Mesodermal cell (in vitro differentiated cells): ENCODE data around the gene PRPF39.
"Not testable (repeated sequence)": the region's sequence is repeated elsewhere in the genome, so short reads cannot be mapped to it uniquely, and the experiment has no call there.

Source experiments
- H3K27ac ChIP-seq: 2 replicates; pipeline ENCODE4 v1.7.0; 2013; ENCODE audit warnings: mild to moderate bottlenecking, low read depth, low read length, moderate library complexity; ENCODE audit not compliant: severe bottlenecking
- H3K36me3 ChIP-seq: 2 replicates; pipeline ENCODE4 v1.7.1; 2013; ENCODE audit warnings: mild to moderate bottlenecking, low read length, moderate library complexity; ENCODE audit not compliant: control insufficient read depth, insufficient read depth
- H3K4me1 ChIP-seq: one replicate; pipeline ENCODE4 v1.7.1; 2013; ENCODE audit warnings: mild to moderate bottlenecking, low read length; ENCODE audit not compliant: insufficient read depth, control insufficient read depth, poor library complexity, severe bottlenecking
- H3K4me3 ChIP-seq: 2 replicates; pipeline ENCODE4 v1.7.0; 2013; ENCODE audit warnings: low read length, control low read depth, mild to moderate bottlenecking; ENCODE audit not compliant: insufficient read depth, poor library complexity, severe bottlenecking; ENCODE audit errors: extremely low read depth
- H3K9me3 ChIP-seq: 2 replicates; pipeline ENCODE4 v1.7.1; 2013; ENCODE audit warnings: mild to moderate bottlenecking, low read length, moderate library complexity; ENCODE audit not compliant: control insufficient read depth
- WGBS, 2 experiments: methylation state at CpG; one replicate each; pipeline ENCODE4 v1.1.5; 2013; ENCODE audit warnings: missing lambda C conversion rate in 2 of 2; ENCODE audit not compliant: insufficient coverage in 2 of 2; 5-methylcytosine and 5-hydroxymethylcytosine counted together

PRPF39 gene

DNA sequence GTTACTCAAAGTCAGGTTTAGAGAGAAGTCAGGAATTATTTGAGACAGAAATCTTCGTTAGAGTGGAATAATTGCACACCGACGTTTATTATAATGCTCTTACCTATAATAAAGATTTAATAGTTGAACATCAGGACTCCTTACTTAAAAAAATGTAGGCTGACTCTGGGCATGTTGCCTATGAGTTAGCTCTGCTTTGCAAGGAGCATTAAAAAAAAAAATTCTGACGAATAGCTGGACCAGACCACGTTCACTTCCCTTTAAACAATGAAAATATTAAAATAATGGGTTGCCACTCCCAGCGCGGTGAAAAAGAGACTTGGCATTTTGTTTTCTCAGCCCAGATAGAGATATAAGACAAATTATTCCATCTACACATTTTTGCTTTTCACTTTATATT is 51.2 kb downstream of the PRPF39 start:
- Histone ChIP-seq H3K36me3 (peaks cover 9% of the 10 kb centered on the region), H3K4me1 (peaks cover 6% of the 10 kb centered on the region), H3K9me3 (no peaks in the 10 kb centered on the region), H3K4me3 (peak overlapping the region; percentile 82), H3K27ac (peak overlapping the region; percentile 96)
- WGBS, 2 experiments = 0% methylated on average over 4 of the region's 7 CpGs; no CpG with 5 or more reads in 1 of the 2 experiments

DNA sequence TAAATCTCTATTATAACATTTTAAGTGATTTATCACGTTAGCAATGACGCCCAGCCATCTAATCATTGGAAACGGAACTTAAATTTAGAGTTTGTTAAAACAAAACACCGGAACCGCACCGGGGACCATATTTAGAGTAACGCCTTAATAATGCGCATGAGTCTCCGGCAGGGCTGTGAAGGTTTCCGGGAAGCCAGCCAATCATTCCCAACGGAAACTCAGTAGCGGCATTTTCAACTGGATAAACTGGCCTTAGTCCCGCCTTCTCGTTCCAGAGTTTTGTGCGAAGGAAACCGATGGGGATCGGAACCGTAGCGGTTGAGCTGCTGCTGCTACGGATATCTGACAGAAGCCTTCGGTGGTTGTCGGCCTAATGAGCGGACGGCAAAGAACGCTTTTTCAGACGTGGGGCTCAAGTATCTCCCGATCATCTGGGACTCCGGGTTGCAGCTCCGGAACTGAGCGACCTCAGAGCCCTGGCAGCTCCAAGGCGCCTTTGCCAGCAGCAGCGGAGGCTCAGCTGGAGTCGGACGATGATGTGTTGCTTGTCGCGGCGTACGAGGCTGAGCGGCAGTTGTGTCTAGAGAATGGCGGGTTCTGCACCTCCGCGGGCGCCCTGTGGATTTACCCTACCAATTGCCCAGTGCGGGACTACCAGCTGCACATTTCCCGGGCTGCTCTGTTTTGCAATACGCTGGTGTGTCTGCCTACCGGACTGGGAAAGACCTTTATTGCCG is 51.9 kb downstream of the PRPF39 start, which contains the start of gene FANCM:
Gene FANCM (plus strand): TSS at position 272 of the 737 bp plus-strand sequence. CDS start 102 bp downstream, at position 374.
- Histone ChIP-seq H3K4me1 (peaks cover 6% of the 10 kb centered on the region), H3K9me3 (no peaks in the 10 kb centered on the region)
- 0% methylated on average over 40 to 46 of the region's 48 CpGs for WGBS, 2 experiments

DNA sequence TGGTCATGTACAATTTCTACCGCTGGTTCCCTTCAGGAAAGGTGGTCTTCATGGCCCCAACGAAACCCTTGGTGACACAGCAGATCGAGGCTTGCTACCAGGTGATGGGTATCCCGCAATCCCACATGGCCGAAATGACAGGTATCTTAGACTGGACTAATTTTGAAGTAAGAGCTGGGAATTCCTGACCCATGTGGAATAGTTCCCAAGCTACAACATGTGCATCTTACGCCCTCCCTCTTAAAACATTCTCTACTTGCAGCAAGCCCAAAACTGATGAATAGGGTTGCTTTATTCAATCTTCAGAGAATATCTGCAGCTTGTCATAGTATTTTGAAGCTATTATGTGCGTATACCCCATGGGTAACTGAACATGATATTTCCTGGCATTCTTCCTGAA is 52.5 kb downstream of the PRPF39 start:
- H3K4me3 ChIP-seq = peak overlapping the region; percentile 82
- H3K9me3 ChIP-seq = no peaks in the 10 kb centered on the region
- H3K27ac ChIP-seq = peak overlapping the region; percentile 63
- peaks cover 13% of the 10 kb centered on the region for H3K36me3 ChIP-seq
- WGBS, 2 experiments = 0% methylated on average over 1 to 3 of the region's 7 CpGs
- peaks cover 6% of the 10 kb centered on the region for H3K4me1 ChIP-seq

More for the DNA sequence above, 51.9 kb downstream of the PRPF39 start, which contains the start of gene FANCM:
- Histone ChIP-seq H3K36me3 (peaks cover 13% of the 10 kb centered on the region), H3K27ac (peak within 1 kb of the TSS; percentile 96), H3K4me3 (peak within 1 kb of the TSS; percentile 82)

DNA sequence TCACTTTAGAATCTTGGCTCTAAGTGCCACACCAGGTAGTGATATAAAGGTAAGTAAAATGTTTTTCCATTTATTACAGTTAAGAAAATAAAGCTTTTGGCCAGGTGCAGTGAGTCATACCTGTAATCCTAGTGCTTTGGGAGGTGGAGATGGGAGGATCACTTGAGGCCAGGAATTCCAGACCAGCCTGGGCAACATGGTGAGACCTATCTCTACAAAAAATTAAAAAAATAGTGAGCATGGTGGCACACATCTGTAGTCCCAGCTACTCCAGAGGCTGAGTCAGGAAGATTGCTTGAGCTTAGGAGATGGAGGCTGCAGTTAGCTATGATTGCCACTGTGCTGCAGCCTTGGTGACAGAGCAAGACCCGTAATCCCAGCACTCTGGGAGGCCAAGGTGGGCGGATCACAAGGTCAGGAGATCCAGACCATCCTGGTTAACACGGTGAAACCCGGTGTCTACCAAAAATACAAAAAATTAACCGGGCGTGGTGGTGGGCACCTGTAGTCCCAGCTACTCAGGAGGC is 56.8 kb downstream of the PRPF39 start:
- peaks cover 19% of the 10 kb centered on the region for H3K36me3 ChIP-seq
- no peaks in the 10 kb centered on the region for H3K9me3 ChIP-seq
- H3K4me1 ChIP-seq = peaks cover 6% of the 10 kb centered on the region
- WGBS, 2 experiments = 93 to 94% methylated on average over 6 of the region's 6 CpGs
- H3K27ac ChIP-seq = no peak overlapping the region
- no peak overlapping the region for H3K4me3 ChIP-seq

DNA sequence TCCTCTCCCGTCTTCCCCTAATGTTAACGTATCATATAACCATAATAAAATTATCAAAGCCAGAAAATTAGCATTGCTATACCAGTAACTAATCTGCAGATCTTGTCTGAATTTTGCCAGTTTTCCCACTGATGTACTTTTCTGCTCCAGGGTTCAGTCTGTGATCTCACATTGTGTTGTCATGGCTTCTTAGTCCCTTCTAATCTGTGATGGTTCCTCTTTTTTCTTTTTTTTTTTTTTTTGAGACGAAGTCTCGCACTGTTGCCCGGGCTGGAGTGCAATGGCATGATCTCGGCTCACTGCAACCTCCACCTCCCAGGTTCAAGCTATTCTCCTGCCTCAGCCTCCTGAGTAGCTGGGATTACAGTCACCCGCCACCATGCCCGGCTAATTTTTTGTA is 58.2 kb downstream of the PRPF39 start:
- H3K36me3 ChIP-seq = peaks cover 19% of the 10 kb centered on the region
- WGBS, 2 experiments = 100% methylated on average over 4 of the region's 8 CpGs
- H3K27ac ChIP-seq, H3K4me3 ChIP-seq, H3K4me1 ChIP-seq, H3K9me3 ChIP-seq: not testable (repeated sequence)

DNA sequence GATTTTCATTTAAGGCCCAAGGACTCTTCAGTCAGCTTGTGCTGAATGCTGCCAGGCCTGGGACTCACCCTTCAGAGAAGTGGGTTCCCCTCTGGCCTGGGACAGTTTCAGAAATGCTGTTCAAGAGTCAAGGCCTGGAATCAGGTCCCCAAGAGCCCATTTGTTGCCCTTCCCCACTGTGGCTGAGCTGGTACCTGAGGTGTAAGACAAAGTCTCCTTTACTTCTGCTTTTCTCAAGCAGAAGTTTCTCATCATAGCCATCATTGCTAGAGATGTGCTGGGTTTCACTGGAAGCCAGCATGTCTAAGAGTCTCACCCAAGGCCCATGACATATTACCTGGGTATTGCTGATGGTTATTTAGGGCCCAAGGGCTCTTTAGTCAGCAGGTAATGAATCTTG is 60.7 kb downstream of the PRPF39 start:
- Histone ChIP-seq H3K27ac (no peak overlapping the region), H3K9me3 (no peaks in the 10 kb centered on the region), H3K4me3 (no peak overlapping the region), H3K36me3 (peaks cover 22% of the 10 kb centered on the region), H3K4me1 (no peaks in the 10 kb centered on the region)

DNA sequence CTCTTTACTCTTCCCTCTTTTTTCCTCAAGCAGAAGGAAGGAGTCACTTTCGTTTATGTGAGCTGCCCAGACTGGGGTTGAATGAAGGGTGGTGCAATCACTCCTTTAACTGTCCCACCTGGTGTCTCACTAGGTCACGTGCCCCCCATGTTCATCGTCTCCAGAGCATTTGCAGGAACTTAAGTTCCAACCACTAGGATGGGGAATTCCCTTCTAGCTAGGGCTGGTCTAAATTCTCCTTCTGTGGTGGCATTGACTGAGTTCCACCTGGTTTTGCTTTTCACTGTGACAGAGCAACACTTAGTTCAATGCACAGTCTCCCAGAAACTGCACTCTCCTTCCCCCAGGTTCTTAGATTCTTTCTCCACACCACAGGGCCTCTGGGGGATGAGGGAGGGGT is 61.3 kb downstream of the PRPF39 start:
- Histone ChIP-seq H3K4me3 (no peak overlapping the region), H3K9me3 (no peaks in the 10 kb centered on the region), H3K4me1 (no peaks in the 10 kb centered on the region), H3K27ac (no peak overlapping the region), H3K36me3 (peaks cover 23% of the 10 kb centered on the region)
- WGBS, 2 experiments = 86 to 100% methylated on average over 2 of the region's 3 CpGs

DNA sequence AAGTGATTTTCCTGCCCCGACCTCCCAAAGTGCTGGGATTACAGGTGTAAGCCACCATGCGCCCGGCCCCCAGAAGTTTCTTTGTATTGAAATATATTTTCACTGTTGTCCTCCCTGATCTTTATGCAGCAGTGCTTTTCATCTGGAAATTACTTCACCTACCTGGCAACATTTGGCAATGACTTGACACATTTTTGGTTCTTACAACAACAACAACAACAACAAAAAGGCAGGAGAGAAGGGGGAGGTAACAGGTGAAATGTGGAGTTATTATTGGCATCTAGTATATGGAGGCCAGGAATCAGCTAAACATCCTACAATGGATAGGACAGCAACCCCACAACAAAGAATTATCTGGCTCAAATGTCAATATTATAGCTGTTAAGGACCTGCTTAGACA is 65.7 kb downstream of the PRPF39 start:
- no peak overlapping the region for H3K27ac ChIP-seq
- no peaks in the 10 kb centered on the region for H3K9me3 ChIP-seq
- WGBS, 2 experiments = 38 to 93% methylated on average over 1 to 3 of the region's 3 CpGs
- H3K4me3 ChIP-seq = no peak overlapping the region
- peaks cover 26% of the 10 kb centered on the region for H3K36me3 ChIP-seq
- H3K4me1 ChIP-seq = no peaks in the 10 kb centered on the region

DNA sequence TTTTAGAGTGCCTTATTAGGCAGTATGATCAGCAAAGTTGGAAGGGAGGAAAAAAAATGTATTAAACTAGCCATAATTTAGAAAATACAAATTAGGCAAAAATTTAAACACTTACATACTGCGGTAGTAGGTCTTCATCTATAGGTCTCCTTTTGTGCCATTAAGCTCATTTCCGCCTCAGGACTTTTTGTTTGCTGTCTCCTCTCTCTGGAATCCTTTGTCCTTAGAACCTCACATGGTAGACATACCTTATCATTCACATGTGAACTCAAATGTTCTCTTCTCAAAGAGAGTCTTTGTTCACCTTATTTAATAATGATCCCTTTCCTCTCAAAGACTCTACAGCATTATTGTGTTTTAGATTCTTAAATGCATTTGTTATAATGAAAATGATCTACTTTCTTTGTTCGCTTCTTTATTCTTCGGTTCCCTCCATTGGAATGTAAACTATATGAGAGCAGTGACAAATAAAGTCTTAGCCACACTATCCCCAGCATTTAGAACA is 66.5 kb downstream of the PRPF39 start:
- H3K9me3 ChIP-seq = no peaks in the 10 kb centered on the region
- no peak overlapping the region for H3K4me3 ChIP-seq
- no peaks in the 10 kb centered on the region for H3K4me1 ChIP-seq
- WGBS, 2 experiments = 82 to 88% methylated on average over 2 of the region's 4 CpGs
- no peak overlapping the region for H3K27ac ChIP-seq
- peaks cover 18% of the 10 kb centered on the region for H3K36me3 ChIP-seq

DNA sequence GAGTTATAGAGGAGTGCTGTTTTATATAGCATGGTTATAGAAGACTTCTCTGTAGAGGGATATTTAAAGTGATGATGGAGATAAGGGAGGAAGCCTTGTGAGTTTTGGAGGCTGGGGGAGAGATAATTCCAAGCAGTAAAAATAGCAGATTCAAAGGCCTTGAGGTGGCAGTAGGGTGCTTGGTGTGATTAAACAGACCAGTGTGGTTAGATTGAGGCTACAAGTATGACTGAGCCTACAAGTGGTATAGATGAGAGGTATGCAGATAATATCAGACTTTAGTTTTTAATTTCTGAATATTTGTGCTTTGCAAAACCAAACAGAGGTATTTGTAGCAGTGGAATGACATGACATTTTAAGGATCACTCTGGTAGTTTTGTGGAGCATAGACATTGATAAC is 72.2 kb downstream of the PRPF39 start:
- Histone ChIP-seq H3K27ac (no peak overlapping the region), H3K4me3 (no peak overlapping the region), H3K36me3 (peaks cover 18% of the 10 kb centered on the region), H3K4me1 (no peaks in the 10 kb centered on the region), H3K9me3 (no peaks in the 10 kb centered on the region)
